Activated CD4-positive, alpha-beta T cell treated with anti-CD3 and anti-CD28 coated beads for 24 hours (primary cell): Measurements from ENCODE around the gene MKLN1.

Experiments
- DNase-seq, 2 donors: peaks; one replicate each; pipeline ENCODE4 v3.0.0-alpha.2; 2020; ENCODE audit warnings: low read depth in 2 of 2

MKLN1 gene

GRCh38 chr7:131466735-131467365 is 139.2 kb downstream of the MKLN1 start:
- no peak for DNase-seq

- DNase-seq, result no peak
Observed at GRCh38 chr7:131467788-131468187, 140.1 kb downstream of the MKLN1 start.

- DNase-seq, result no peak
Observed at GRCh38 chr7:131471250-131472004, 143.8 kb downstream of the MKLN1 start.

GRCh38 chr7:131476740-131477139 is 149.1 kb downstream of the MKLN1 start:
- DNase-seq, result no peak

GRCh38 chr7:131480384-131481315 is 153.0 kb downstream of the MKLN1 start:
- no peak for DNase-seq

GRCh38 chr7:131482800-131483199 is 155.1 kb downstream of the MKLN1 start:
- DNase-seq, result no peak

GRCh38 chr7:131483586-131483985 is 155.9 kb downstream of the MKLN1 start:
- DNase-seq, result no peak

GRCh38 chr7:131486346-131486745 is 158.7 kb downstream of the MKLN1 start:
- no peak for DNase-seq

GRCh38 chr7:131487217-131487616 is 159.5 kb downstream of the MKLN1 start:
- no peak for DNase-seq

GRCh38 chr7:131488361-131488760 is 160.7 kb downstream of the MKLN1 start:
- no peak for DNase-seq

GRCh38 chr7:131489196-131489595 is 161.5 kb downstream of the MKLN1 start:
- no peak for DNase-seq

- DNase-seq, result no peak
Observed at GRCh38 chr7:131489881-131490280, 162.2 kb downstream of the MKLN1 start.

- DNase-seq, result no peak
Observed at GRCh38 chr7:131493081-131493480, 165.4 kb downstream of the MKLN1 start.

GRCh38 chr7:131493581-131493980 is 165.9 kb downstream of the MKLN1 start:
- DNase-seq, result no peak

- no peak for DNase-seq
Observed at GRCh38 chr7:131494182-131494581, 166.5 kb downstream of the MKLN1 start.

GRCh38 chr7:131495669-131496498 is 168.2 kb downstream of the MKLN1 start:
- DNase-seq, result no peak

- DNase-seq, result no peak
Observed at GRCh38 chr7:131497454-131497853, 169.8 kb downstream of the MKLN1 start.

- DNase-seq, result no peak
Observed at GRCh38 chr7:131498237-131498885, 170.7 kb downstream of the MKLN1 start.

- no peak for DNase-seq
Observed at GRCh38 chr7:131499801-131500200, 172.1 kb downstream of the MKLN1 start.

GRCh38 chr7:131500357-131500756 is 172.7 kb downstream of the MKLN1 start:
- DNase-seq, result no peak

GRCh38 chr7:131501422-131501821 is 173.7 kb downstream of the MKLN1 start:
- DNase-seq, result peak in 1 of 2 donors; percentile 27
